ENCODE data around the gene ALPK1. TPM values are rescaled to one million over a fixed set of nuclear protein-coding genes. Genes with fewer than 3 reads are reported as not detected.

Gene ALPK1
- total RNA-seq, 1 donor from 2014 or later, result 1.4 TPM

DNA sequence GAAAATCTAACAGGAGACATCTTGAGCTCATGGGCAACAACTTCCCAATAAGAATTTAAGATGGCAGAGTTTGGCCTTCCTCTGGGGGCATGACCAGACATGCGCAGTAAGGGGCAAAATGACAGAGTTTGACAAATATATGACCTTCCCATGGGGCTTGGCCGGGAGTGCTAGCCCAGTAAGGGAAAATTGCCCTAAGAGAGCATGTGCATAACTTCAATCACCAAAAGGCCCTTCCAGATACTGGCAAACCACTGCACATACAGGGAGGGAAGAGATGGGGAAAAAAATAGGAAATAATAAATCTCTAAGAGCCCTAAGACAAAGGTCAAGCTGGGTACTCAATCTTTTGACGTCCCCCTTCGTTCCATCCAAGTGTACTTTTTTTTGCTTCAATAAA is 24.9 kb upstream of the ALPK1 start:
- DNase-seq (ENCODE audit: low read depth), result no peak
- no peaks in the 10 kb centered on the region for H4K20me1 ChIP-seq (ENCODE audit: insufficient read depth, low read length)
- peaks cover 8% of the 10 kb centered on the region for H3K4me1 ChIP-seq (ENCODE audit: insufficient read depth, low read length)
- TF ChIP-seq, protein P1, sequence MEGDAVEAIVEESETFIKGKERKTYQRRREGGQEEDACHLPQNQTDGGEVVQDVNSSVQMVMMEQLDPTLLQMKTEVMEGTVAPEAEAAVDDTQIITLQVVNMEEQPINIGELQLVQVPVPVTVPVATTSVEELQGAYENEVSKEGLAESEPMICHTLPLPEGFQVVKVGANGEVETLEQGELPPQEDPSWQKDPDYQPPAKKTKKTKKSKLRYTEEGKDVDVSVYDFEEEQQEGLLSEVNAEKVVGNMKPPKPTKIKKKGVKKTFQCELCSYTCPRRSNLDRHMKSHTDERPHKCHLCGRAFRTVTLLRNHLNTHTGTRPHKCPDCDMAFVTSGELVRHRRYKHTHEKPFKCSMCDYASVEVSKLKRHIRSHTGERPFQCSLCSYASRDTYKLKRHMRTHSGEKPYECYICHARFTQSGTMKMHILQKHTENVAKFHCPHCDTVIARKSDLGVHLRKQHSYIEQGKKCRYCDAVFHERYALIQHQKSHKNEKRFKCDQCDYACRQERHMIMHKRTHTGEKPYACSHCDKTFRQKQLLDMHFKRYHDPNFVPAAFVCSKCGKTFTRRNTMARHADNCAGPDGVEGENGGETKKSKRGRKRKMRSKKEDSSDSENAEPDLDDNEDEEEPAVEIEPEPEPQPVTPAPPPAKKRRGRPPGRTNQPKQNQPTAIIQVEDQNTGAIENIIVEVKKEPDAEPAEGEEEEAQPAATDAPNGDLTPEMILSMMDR (IDR thresholded peaks at IDR 0.05; ENCODE audit: insufficient read depth, low read depth, low read length), result no peak
- no peak for TF ChIP-seq EZH2 (IDR thresholded peaks at IDR 0.05; ENCODE audit: insufficient read depth, low read length)
- no peak overlapping the region for H3K4me3 ChIP-seq (ENCODE audit: insufficient read depth, low read depth, low read length)
- no peaks in the 10 kb centered on the region for H3K27me3 Mint-ChIP-seq (ENCODE audit: low read depth, unreplicated experiment)
- H3K27ac ChIP-seq (ENCODE audit: low read depth, low read length), result no peak overlapping the region
- H3K27ac Mint-ChIP-seq (ENCODE audit: unreplicated experiment), result no peak overlapping the region
- H3K9ac ChIP-seq (ENCODE audit: low read length), result no peak overlapping the region
- peaks cover 3% of the 10 kb centered on the region for H3K36me3 ChIP-seq (ENCODE audit: insufficient read depth, low read length)
- FAIRE-seq, result no peak
- H3K4me1 Mint-ChIP-seq (ENCODE audit: low read depth, unreplicated experiment), result no peaks in the 10 kb centered on the region
- no peak overlapping the region for H3K4me3 Mint-ChIP-seq (ENCODE audit: unreplicated experiment)
- no peaks in the 10 kb centered on the region for H3K27me3 ChIP-seq (ENCODE audit: insufficient read depth, low read length)
- H3K4me2 ChIP-seq (ENCODE audit: low read length), result no peak overlapping the region
- H2AFZ ChIP-seq (ENCODE audit: low read depth, low read length), result no peak overlapping the region
- H3K9me3 ChIP-seq (ENCODE audit: insufficient read depth, low read depth, low read length), result no peaks in the 10 kb centered on the region
- no peaks in the 10 kb centered on the region for H3K79me2 ChIP-seq (ENCODE audit: insufficient read depth, low read length)
- peaks cover 5% of the 10 kb centered on the region for H3K9me3 Mint-ChIP-seq (ENCODE audit: unreplicated experiment)
- peaks cover 14% of the 10 kb centered on the region for H3K36me3 Mint-ChIP-seq (ENCODE audit: low read depth, unreplicated experiment)

DNA sequence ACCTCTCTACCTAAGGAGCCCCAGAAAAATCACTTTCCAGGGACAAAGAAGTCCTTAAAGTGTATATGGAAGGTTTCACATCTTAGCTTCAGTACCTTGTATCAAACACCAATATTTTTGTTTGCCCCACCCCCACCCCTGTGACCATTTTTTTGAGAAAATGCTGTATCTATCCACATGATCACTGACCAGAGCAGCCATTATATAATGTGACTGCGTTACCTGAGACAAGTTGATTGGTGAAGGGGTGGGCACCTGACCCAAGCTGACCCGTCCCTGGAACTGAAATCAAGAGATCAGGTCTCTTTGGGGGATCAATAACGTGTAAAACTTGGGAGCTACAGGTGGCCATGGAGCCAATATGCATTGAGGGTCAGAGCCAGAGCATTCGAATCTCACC is 22.2 kb upstream of the ALPK1 start:
- FAIRE-seq (no peak), DNase-seq (ENCODE audit: low read depth) (no peak)
- peaks cover 5% of the 10 kb centered on the region for H3K9me3 Mint-ChIP-seq (ENCODE audit: unreplicated experiment)
- Histone ChIP-seq H2AFZ (ENCODE audit: low read depth, low read length) (no peak overlapping the region), H4K20me1 (ENCODE audit: insufficient read depth, low read length) (no peaks in the 10 kb centered on the region), H3K4me2 (ENCODE audit: low read length) (no peak overlapping the region), H3K27ac (ENCODE audit: low read depth, low read length) (no peak overlapping the region), H3K9ac (ENCODE audit: low read length) (no peak overlapping the region), H3K27me3 (ENCODE audit: insufficient read depth, low read length) (no peaks in the 10 kb centered on the region), H3K4me1 (ENCODE audit: insufficient read depth, low read length) (peaks cover 8% of the 10 kb centered on the region), H3K79me2 (ENCODE audit: insufficient read depth, low read length) (peaks cover 2% of the 10 kb centered on the region), H3K4me3 (ENCODE audit: insufficient read depth, low read depth, low read length) (no peak overlapping the region), H3K36me3 (ENCODE audit: insufficient read depth, low read length) (no peaks in the 10 kb centered on the region), H3K9me3 (ENCODE audit: insufficient read depth, low read depth, low read length) (no peaks in the 10 kb centered on the region)
- no peaks in the 10 kb centered on the region for H3K27me3 Mint-ChIP-seq (ENCODE audit: low read depth, unreplicated experiment)
- no peaks in the 10 kb centered on the region for H3K4me1 Mint-ChIP-seq (ENCODE audit: low read depth, unreplicated experiment)
- H3K36me3 Mint-ChIP-seq (ENCODE audit: low read depth, unreplicated experiment), result peaks cover 14% of the 10 kb centered on the region
- H3K27ac Mint-ChIP-seq (ENCODE audit: unreplicated experiment), result no peak overlapping the region
- TF ChIP-seq, protein P1 (IDR thresholded peaks at IDR 0.05; ENCODE audit: insufficient read depth, low read depth, low read length), result no peak
- no peak for TF ChIP-seq EZH2 (IDR thresholded peaks at IDR 0.05; ENCODE audit: insufficient read depth, low read length)
- H3K4me3 Mint-ChIP-seq (ENCODE audit: unreplicated experiment), result no peak overlapping the region

DNA sequence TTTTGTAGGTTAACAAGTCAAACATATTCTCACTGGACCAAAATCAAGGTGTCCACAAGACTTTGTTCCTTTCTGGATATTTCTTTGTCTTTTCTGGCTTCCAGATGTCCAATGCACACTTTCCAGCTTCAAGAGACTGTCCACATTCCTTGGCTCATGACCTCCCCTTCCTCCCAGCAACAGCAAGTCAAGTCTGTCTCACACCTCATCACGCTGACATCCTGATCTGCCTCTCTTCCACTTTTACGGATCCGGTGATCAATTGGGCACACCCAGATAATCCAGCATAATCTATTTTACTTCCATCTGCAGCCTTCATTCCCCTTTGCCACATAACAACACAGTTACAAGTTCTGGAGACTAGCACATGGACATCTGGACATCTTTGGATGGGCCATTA is 21.1 kb upstream of the ALPK1 start:
- Histone ChIP-seq H3K36me3 (ENCODE audit: insufficient read depth, low read length) (no peaks in the 10 kb centered on the region), H3K4me1 (ENCODE audit: insufficient read depth, low read length) (peaks cover under 1% of the 10 kb centered on the region), H2AFZ (ENCODE audit: low read depth, low read length) (no peak overlapping the region), H3K27me3 (ENCODE audit: insufficient read depth, low read length) (no peaks in the 10 kb centered on the region), H3K4me2 (ENCODE audit: low read length) (no peak overlapping the region), H3K79me2 (ENCODE audit: insufficient read depth, low read length) (peaks cover 2% of the 10 kb centered on the region), H3K9me3 (ENCODE audit: insufficient read depth, low read depth, low read length) (no peaks in the 10 kb centered on the region), H4K20me1 (ENCODE audit: insufficient read depth, low read length) (no peaks in the 10 kb centered on the region), H3K27ac (ENCODE audit: low read depth, low read length) (no peak overlapping the region), H3K4me3 (ENCODE audit: insufficient read depth, low read depth, low read length) (no peak overlapping the region), H3K9ac (ENCODE audit: low read length) (no peak overlapping the region)
- no peak for TF ChIP-seq EZH2 (IDR thresholded peaks at IDR 0.05; ENCODE audit: insufficient read depth, low read length)
- TF ChIP-seq, protein P1 (IDR thresholded peaks at IDR 0.05; ENCODE audit: insufficient read depth, low read depth, low read length), result no peak
- no peak for DNase-seq (ENCODE audit: low read depth)
- H3K4me1 Mint-ChIP-seq (ENCODE audit: low read depth, unreplicated experiment), result no peaks in the 10 kb centered on the region
- peaks cover 14% of the 10 kb centered on the region for H3K36me3 Mint-ChIP-seq (ENCODE audit: low read depth, unreplicated experiment)
- no peak overlapping the region for H3K4me3 Mint-ChIP-seq (ENCODE audit: unreplicated experiment)
- FAIRE-seq, result no peak
- H3K9me3 Mint-ChIP-seq (ENCODE audit: unreplicated experiment), result peaks cover under 1% of the 10 kb centered on the region
- no peak overlapping the region for H3K27ac Mint-ChIP-seq (ENCODE audit: unreplicated experiment)
- no peaks in the 10 kb centered on the region for H3K27me3 Mint-ChIP-seq (ENCODE audit: low read depth, unreplicated experiment)
